Measurements from ENCODE around the gene ITPK1. TPM values are rescaled to one million over a fixed set of nuclear protein-coding genes. Genes with fewer than 3 reads are reported as not detected.
A peak's percentile ranks its signal among the peaks of the same experiment; 100 is the strongest.

ITPK1 gene
- total and polyA plus RNA-seq, 10 of the 15 experiments (the other 5 are each of a cell fraction or from before 2014, with no cell fraction given): 1.3 to 73.2 (median 27.0) TPM

- TF ChIP-seq IRF5 (IDR thresholded peaks at IDR 0.05; ENCODE audit: borderline replicate concordance) (no peak), JUND (IDR thresholded peaks at IDR 0.05; ENCODE audit: low read depth, low read length) (no peak), PAX8 (IDR thresholded peaks at IDR 0.05) (no peak), GATAD2B (conservative IDR thresholded peaks at IDR 0.05; ENCODE audit: low read depth) (peak; percentile 46), MTA2 (IDR thresholded peaks at IDR 0.05; ENCODE audit: low read depth) (no peak), MAX (IDR thresholded peaks at IDR 0.05; ENCODE audit: low read depth, low read length) (no peak), CHD1 (IDR thresholded peaks at IDR 0.05; ENCODE audit: low read depth, low read length) (no peak), DPF2 (IDR thresholded peaks at IDR 0.05) (no peak), KLF5 (IDR thresholded peaks at IDR 0.05; ENCODE audit: partially characterized antibody) (no peak), NR2C1 (IDR thresholded peaks at IDR 0.05) (no peak), IKZF1 (conservative IDR thresholded peaks at IDR 0.05) (peak; percentile 50; the same call in 1 of the 2 replicates), TARDBP (IDR thresholded peaks at IDR 0.05; ENCODE audit: borderline replicate concordance) (no peak), JUNB (IDR thresholded peaks at IDR 0.05) (no peak), CTCF (IDR thresholded peaks at IDR 0.05 in 2 of 3, conservative IDR thresholded peaks at IDR 0.05 in 1 of 3; ENCODE audit: control insufficient read depth in 2 of 3, extremely low read depth in 1 of 3, insufficient read depth in 1 of 3, low read depth in 3 of 3, low read length in 3 of 3) (peak; percentile 78 to 85 (median 82)), RELB (IDR thresholded peaks at IDR 0.05; ENCODE audit: low read depth) (peak; percentile 27; the same call in 1 of the 2 replicates), ZNF207 (IDR thresholded peaks at IDR 0.05; ENCODE audit: borderline replicate concordance) (0 out of 2 replicates have a peak, but pooled peaks have one; percentile 45), IKZF2 (IDR thresholded peaks at IDR 0.05) (peak in 1 of 2 experiments; percentile 31; a peak in 1 of 4 replicates), FOXK2 (IDR thresholded peaks at IDR 0.05) (no peak), TCF12 (IDR thresholded peaks at IDR 0.05; ENCODE audit: low read depth, low read length) (peak; percentile 81; the same call in 1 of the 2 replicates), RB1 (IDR thresholded peaks at IDR 0.05; ENCODE audit: borderline replicate concordance) (peak; percentile 62; the same call in 1 of the 2 replicates)
Observed at GRCh38 chr14:93033983-93034670, 81.6 kb downstream of the ITPK1 start (continued).

All from GM12878 (cell line).